Brain pericyte (primary cell): Measurements from ENCODE around the gene KNG1.
"Not testable (repeated sequence)": the region's sequence is repeated elsewhere in the genome, so short reads cannot be mapped to it uniquely, and the experiment has no call there.

Experiments
- DNase-seq: peaks from one replicate; pipeline ENCODE4 v3.0.0-alpha.2; 2012; ENCODE audit warnings: low read depth, low spot score

The KNG1 gene

DNA sequence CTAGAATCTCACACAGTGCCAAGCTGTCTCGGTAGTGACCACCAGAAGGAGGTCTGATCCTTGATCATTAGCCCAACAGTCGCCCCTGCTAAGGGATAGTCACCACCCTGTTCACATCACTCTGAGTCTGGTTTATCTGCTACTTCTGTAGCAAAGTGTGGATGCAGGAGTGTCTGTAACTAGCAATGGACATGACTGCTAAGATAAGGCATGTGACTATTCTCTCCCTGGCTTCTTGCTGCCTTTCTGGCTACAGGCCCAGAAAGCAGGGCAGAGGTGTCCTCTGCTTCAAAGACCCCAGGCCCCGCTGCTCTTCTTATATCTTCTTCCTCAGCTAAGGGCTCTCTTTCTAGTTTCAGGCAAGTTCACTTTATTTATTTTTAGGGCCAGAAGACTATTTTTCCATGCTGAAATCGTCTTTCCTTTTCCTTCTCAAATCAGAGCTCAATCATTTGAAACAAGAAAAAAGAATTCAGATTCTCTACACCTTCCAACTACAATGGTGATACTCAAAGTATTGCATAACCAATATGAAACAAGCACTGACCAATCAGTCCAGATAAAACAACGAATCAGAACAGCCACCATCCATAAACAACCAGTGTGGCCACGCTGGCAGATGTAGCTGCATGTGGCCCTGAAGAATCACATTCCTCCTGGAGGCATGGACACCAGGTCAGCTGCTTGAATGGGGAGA is 8.0 kb upstream of the KNG1 start:
- no peak for DNase-seq

DNA sequence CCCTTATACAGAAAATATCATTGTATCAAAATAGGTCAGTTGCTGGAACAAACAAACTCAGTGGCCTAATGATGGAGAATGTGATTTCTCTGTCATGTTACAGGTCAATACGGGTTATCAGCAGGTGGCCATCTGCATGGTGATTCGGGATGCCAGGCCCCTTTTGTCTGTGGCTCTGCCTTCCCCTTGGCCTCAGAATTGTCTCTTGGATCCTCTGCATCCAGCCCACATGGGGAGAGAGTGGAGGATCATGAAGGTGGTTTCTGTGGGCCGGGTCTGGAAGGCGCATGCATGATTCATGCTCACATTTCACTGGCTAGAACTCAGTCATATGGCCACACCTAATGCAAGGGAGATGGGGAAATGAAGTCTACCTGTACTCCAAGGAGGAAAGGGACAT is 6.5 kb upstream of the KNG1 start:
- not testable (repeated sequence) for DNase-seq

DNA sequence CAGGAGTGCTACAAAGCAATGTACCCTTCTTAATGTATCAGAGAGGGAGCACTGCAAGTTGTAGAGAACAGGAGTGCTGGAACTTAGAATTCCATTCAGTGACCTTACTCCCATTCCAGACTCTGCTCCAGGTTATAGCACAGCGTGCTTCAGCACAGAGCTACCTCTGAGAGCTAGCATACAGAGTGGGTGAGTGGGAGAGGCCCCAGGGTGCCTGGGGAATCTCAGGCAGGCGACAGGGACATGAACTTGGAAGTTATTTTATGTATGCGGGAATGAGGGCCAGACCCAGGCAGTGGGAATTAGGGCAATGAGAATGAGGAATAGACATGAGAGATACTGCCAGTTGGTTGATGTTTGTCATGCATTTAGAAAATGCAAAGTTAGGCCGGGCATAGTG is 3.7 kb upstream of the KNG1 start:
- no peak for DNase-seq

DNA sequence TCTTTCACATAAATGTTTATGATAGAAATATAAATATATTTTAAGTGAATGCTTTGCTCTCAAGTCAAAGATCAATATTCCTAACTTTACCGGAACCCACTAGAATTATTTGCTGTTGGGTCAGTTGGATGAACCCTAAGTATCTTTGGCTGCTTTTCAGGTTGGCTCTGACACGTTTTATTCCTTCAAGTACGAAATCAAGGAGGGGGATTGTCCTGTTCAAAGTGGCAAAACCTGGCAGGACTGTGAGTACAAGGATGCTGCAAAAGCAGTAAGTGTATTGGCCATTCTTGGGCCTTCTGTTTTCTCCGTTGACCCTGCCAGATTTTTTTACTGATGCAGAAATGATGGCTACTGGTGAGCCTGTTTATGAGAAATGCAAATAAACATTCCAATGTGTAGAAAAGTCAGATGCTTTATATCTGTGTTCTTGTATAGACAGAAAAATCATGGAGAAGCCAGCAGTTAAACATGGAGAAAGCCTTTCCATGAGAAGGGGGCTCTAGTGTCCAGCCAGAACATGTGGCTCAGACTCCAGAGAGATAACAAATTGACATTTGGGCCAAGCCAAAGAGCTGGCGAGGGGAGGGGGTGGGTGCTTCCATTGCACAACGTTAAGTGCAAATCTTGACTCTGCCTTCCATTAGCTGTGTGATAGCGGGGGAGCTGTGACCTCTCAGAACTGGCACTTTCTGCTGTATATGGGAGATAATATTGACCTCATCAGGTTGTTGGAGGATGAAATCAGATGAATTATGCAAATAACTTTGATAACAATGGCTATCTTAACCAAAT is 3.0 kb downstream of the KNG1 start:
- DNase-seq, result no peak

DNA sequence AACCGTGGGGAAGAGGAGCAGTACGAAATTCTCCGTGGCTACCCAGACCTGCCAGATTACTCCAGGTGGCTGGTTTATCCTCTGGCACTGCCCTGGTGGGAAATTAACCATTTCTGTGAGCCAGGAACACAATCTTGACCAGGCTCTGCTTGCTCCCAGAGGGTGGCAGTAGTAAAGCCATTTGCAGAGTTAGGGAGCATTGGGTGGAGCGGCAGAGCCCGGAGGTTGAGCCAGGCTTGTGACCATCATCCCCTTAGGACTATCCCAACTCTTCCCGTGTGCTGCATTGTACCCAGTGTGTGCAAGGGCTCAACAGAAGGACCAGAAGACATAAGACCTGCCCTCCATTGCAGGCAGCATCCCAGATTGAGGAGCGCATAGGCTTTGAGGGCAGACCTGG is 5.3 kb downstream of the KNG1 start:
- no peak for DNase-seq

DNA sequence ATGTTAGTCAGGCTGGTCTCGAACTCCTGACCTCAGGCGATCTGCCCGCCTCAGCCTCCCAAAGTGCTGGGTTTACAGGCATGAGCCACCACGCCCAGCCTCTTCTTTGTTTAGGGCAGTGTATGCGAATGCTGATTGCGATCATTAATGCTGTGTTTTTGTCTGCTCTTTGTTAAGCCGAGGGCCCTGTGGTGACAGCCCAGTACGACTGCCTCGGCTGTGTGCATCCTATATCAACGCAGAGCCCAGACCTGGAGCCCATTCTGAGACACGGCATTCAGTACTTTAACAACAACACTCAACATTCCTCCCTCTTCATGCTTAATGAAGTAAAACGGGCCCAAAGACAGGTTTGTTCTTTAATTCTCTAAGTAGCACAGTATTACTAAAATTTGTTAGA is 7.8 kb downstream of the KNG1 start:
- DNase-seq, result no peak

DNA sequence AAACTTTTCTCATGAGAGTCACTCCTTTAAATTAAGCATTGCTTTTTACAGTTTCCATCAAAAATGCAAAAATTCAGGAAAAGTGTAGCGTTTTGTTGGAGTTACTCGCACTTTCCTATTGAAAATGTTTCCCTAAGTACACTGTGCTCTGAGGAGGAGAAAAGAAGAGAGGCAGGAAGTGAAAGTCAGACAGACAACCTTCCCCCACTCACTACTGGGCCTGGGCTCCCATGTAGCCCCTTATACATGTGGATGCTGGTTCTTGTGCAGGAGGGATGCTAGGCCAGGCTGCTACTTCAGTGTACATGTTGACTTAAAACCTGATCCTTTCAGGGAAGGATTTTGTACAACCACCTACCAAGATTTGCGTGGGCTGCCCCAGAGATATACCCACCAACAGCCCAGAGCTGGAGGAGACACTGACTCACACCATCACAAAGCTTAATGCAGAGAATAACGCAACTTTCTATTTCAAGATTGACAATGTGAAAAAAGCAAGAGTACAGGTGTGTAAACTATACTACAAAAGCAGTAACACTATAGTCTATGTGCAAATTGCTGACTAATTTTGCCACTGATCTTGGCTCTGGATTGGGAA is 15.1 kb downstream of the KNG1 start:
- no peak for DNase-seq

DNA sequence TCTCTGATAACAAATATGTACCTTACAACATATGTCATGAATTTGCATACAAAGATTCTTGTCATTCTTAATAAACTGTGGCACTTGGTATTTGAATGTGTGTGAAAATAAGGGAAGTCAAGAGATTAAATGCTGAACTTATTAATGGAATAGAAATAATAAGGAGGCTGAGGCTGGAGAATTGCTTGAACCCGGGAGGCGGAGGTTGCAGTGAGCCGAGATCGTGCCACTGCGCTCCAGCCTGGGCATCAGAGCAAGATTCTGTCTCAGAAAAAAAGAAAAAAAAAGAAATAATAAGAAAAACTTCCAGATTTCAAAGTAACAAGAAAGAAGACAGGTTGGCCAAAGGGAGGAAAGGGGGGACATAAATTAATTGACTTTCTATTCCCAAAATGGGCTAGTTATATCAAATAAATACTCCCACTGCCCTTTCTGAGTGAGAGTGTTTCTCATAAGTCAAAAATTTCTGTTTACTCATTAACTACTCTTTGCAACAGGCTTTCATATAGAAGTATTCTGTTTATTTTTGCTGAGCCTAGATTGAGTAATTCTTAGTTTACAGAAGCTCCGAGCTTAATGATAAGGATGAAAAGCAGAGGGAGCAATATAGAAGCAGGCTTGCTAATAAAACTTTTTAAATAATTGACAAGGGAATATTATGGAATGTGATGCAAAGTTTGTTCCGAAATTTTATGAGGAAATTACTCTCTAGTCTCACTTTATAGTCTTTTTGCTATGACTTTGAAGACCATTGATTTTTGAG is 25.6 kb downstream of the KNG1 start:
- DNase-seq, result no peak

DNA sequence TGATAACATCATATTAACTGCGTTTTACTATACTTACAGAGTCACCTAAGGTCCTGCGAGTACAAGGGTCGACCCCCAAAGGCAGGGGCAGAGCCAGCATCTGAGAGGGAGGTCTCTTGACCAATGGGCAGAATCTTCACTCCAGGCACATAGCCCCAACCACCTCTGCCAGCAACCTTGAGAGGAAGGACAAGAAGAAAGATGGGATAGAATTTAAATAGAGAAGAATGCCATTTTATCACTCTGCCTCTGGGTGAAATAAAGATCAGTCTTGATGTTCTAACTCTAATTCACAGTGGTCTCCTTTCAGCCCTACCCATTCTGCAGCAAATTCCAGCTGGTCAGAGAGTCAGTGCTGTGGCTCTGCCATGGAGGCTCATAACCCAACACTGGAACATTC is 26.5 kb downstream of the KNG1 start:
- DNase-seq, result no peak

DNA sequence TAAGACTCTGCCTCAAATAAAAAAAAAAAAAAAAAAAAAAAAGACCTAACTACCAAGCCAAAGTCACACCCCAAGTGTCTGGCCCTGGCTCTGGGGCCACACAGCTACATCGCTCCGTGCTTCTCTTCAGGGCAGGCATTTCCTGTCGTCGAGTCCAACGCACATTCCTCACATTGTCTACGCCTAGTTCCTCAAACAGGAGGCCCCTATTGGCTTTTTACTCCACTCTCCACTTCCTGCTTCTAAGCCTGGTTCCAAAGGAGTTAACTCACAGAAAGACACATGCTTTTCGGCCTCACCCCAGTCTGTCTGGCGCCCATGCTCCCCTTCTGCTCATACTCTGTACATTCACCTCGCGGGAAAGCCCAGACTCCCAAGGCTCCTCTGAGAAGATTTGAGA is 28.8 kb downstream of the KNG1 start:
- DNase-seq, result no peak

DNA sequence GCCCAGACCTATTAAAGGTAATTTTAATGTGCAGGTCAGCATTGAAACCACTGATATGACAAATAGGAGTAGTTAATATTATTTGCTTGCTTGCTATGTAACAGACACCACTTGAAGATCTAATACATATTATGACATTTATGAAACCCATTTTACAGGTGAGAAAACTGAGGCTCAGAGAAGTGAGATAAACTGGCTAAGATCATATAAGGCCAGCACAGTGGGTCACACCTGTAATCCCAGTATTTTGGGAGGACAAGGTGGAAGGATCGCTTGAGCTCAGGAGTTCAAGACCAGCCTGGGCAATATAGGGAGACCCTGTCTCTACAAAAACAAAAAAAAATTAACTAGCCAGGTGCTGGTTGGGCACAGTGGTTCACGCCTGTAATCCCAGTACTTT is 33.2 kb downstream of the KNG1 start:
- DNase-seq, result no peak

DNA sequence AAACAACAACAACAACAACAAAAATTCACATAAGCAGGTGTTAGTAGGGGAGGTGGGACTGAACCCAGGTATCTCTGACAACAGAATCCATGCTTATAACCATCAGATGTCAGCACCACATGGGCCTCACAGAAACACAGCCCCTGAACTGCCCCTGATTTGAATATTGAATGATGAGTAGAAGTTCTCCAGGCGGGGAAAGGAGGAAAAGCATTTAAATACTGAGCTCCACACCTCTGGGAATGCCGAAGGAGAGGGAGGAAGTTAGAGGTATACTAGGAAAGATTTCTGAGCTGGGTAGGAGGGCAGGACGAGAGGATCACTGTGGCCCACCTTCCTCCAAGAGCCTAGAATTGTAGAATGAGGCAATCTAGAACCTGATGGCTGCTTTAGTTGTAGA is 34.3 kb downstream of the KNG1 start:
- no peak for DNase-seq

DNA sequence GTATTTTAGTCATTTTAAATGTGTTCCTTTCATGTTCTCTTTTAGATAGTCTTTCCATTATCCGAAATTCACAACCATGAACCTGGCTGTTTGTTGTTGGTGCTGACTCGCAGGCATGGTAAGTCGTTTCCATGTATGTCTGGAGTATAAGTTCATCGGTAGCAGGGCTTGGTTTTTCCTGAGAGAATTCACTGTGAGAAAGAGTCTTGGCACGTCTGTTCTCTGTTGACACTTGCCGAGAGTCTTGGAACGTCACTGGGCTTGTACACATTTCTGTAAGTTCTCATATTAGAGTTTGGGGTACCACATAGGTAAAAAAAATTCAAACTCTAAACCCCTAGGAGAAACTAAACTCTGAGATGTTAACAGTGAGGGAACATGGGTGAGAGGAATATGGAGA is 36.8 kb downstream of the KNG1 start:
- no peak for DNase-seq

DNA sequence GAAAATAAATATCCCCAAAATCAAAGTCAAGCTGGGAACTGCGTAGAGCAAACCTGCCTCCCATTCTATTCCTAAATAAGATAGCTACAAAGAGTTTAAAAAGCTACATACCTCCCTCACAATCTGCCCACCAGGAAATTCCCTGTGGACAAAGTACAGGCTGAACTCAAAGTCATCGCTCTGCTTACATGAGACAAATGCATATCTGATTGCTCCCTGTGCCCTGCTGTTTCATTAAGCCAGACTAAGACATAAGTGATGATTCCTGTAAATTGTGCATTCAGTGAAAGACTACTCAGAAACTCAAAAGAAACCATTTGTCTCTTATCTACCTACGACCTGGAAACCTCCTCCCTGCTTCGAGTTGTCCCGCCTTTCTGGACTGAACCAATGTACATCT is 37.7 kb downstream of the KNG1 start:
- DNase-seq, result no peak

DNA sequence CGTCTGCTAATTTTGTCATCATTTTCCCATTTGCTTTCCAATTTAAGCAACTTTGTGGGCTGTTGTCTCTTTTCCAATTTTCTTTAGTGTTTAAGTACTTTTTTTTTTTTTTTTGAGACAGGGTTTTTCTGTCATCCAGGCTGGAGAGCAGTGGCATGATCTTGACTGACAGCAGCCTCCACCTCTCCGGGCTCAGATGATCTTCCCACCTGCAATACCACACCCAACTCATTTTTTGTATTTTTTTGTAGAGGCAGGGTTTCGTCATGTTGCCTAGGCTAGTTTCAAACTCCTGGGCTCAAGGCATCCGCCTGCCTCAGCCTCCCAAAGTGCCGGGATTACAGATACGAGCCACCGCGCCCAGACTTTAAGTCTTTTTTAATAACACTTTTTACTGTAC is 40.1 kb downstream of the KNG1 start:
- DNase-seq, result no peak

DNA sequence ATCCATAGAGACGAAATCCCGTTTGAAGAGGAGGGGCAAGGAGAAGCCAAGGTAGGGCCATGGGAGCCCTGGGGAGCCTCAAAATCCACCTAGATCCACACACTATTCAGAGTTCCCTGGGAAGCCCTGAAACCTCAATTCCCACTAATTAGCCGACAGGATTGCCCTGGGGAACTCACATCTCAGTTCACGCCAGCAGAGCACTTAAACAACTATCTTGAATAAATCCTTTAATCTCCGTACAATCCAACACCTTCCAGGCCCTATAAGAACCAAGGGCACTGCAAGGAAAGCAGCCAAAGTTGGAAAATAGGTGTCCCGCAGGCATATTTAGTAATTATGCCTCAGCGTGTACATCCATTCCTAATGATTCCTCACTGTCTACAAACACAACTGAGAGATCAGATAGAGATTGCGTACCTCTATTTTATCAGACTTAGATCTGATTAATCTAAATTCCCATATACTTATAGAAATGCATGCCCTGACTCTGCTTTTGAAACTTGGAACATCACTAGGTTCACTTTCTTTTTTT is 40.6 kb downstream of the KNG1 start:
- no peak for DNase-seq

DNA sequence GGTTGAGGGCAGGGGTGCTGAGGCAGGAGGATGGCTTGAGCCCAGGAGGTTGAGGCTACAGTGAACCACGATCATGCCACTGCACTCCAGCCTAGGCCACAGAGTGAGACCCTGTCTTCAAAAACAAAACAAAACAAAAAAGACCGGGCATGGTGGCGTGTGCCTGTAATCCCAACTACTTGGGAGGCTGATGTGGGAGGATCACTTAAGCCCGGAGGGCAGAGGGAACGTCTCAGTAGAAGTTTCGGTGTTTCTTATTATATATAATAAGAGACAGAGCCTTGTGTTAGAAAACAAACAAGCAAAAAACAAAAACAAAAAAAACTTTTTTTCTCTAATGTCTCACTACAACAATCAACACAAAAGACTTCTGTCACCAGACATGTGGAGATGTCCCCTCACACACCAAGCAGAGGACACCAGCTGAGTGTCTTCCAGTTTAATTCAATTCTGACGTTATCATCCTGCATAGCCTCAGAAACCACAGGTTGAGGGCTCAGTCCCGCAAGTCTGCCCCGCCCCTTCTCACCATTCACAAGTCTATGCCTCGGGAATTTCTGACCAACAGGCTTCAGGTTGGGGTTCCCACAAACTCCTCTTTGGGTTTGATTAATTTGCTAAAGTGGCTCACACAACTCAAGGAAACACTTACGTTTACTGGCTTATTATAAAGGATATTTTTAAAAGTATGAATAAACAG is 42.2 kb downstream of the KNG1 start:
- DNase-seq, result no peak

DNA sequence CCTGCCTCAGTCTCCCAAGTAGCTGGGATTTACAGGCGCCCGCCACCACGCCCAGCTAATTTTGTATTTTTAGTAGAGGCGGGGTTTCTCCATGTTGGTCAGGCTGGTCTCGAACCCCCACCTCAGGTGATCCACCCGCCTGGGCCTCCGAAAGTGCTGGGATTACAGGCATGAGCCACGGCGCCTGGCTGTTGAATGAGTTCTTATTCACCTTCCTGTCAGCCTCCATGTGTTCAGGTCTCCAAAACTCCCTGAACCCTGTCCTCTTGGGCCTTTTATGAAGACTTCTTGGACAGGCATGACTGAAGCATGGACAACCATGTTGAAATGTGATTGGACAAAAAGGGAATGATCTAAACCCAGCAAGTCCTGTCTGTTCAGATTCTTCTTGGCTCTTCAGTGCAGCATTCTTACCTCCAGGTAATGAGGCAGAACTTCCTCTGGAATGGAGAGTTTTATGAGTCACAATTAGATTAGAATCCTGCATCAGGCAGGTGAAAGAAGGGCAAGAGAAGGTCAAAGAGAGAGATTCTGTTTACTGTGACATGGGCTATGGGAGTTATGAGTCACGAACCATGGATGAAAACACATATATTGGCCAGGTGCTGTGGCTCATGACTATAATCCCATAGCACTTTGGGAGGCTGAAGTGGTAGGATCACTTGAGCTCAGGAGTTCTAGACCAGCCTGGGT is 43.1 kb downstream of the KNG1 start:
- DNase-seq, result no peak

DNA sequence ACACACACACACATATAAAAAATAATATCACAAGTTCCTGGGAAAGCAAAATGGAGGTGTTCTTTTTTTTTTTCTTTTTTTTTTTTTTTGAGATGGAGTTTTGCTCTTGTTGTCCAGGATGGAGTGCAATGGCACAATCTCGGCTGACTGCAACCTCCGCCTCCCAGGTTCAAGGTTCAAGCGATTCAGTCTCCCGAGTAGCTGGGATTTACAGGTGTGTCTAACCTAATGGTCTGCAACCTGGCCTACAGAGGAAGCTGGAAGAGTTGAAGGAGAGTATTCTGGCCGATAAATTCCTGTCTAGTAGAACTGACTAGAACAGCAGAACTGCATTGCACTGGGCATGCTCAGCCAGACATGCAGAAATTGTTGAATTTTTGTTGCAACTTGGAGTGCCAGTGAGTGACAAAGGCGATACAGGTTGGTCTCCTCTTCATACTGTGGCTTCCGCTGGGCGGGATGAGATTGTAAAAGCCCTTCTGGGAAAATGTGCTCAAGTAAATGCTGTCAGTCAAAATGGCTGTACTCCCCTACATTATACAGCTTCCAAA is 43.8 kb downstream of the KNG1 start:
- DNase-seq, result no peak

DNA sequence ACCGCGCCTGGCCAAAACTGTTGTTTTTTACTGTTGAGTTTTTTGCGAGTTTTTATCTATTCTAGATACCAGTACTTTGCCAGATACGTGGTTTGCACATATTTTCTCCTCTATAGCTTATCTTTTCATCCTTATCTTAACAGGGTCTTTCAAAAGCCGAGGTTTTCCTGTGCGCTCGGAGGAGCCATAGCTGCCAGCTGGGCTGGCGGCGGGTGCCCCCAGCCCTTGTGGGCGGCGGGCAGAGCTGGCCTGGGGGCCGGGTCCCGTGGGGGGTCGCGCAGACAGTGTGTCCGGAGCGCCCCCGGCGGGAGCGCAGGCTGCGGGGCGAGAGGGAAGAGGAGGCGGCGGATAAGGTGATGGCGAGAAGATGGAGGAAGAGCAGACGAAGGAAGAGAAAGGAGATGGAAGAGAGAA is 55.1 kb downstream of the KNG1 start:
- no peak for DNase-seq
